Choroid plexus epithelial cell (primary cell): ENCODE results near the gene LANCL2.
"Not testable (repeated sequence)": the region's sequence is repeated elsewhere in the genome, so short reads cannot be mapped to it uniquely, and the experiment has no call there.

Source experiments
- DNase-seq: peaks from one replicate; pipeline ENCODE4 v3.0.0-alpha.2; 2010; ENCODE audit warnings: low read depth
- H3K4me3 ChIP-seq: 2 replicates; pipeline ENCODE4 v1.5.1; 2011; ENCODE audit warnings: low read depth, mild to moderate bottlenecking, control low read depth, low read length, moderate library complexity
- CTCF ChIP-seq: conservative IDR thresholded peaks from 2 replicates; pipeline ENCODE4 v1.5.1; 2011; ENCODE audit warnings: low read depth, mild to moderate bottlenecking, control low read depth, inconsistent platforms, low read length, moderate library complexity

LANCL2 gene

GRCh38 chr7:55386541-55386940, 21.4 kb downstream of the LANCL2 start:
- no peak for DNase-seq
- TF ChIP-seq CTCF: no peak
- no peak overlapping the region for H3K4me3 ChIP-seq

- peak; percentile 18 for DNase-seq
- no peak overlapping the region for H3K4me3 ChIP-seq
- no peak for TF ChIP-seq CTCF
Measured at GRCh38 chr7:55387062-55387965, 22.2 kb downstream of the LANCL2 start.

- no peak overlapping the region for H3K4me3 ChIP-seq
- no peak for TF ChIP-seq CTCF
- DNase-seq: no peak
Measured at GRCh38 chr7:55396233-55396785, 31.2 kb downstream of the LANCL2 start.

- DNase-seq: no peak
- TF ChIP-seq CTCF: no peak
- H3K4me3 ChIP-seq: no peak overlapping the region
Measured at GRCh38 chr7:55397617-55398016, 32.5 kb downstream of the LANCL2 start.

- peak; percentile 22 for DNase-seq
- no peak for TF ChIP-seq CTCF
- H3K4me3 ChIP-seq: no peak overlapping the region
Measured at GRCh38 chr7:55400191-55400590, 35.1 kb downstream of the LANCL2 start.

GRCh38 chr7:55402506-55402905, 37.4 kb downstream of the LANCL2 start:
- DNase-seq, H3K4me3 ChIP-seq: not testable (repeated sequence)

- H3K4me3 ChIP-seq: no peak overlapping the region
- no peak for TF ChIP-seq CTCF
- DNase-seq: no peak
Measured at GRCh38 chr7:55405856-55406541, 40.9 kb downstream of the LANCL2 start.
